NCI-H2029 (cell line): ENCODE results near the gene DEFB114.
"Not testable (repeated sequence)": the region's sequence is repeated elsewhere in the genome, so short reads cannot be mapped to it uniquely, and the experiment has no call there.

ENCODE experiments used
- DNase-seq: peaks from one replicate; lab custom pipeline; 2025; lab: John Stamatoyannopoulos, UW

Gene DEFB114, protein sequence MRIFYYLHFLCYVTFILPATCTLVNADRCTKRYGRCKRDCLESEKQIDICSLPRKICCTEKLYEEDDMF

GRCh38 chr6:49964064-49964463, at the start of gene DEFB114:
Gene DEFB114, minus strand, starts transcription at chr6:49964164. Its CDS starts 59 bp downstream, at chr6:49964105.
- no peak for DNase-seq

DNA sequence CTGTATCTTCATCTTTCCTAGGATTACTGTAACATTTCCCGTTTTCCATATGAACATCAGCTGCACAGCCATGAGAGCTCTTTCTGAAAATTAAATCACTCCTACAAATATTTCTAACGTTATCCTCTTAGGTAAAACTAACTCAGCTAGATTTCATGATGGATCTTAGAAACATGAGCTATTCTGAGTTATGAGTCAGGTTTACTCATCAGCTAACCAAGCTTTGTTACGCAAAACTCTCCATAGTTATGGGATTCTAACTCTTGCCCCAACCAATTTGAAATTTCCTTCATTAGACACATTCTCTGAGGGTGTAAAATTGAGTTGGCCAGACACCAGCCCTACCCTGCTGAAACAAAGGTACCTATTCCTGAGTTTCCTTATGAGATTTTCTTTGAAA, 43.9 kb upstream of the DEFB114 start:
- no peak for DNase-seq

DNA sequence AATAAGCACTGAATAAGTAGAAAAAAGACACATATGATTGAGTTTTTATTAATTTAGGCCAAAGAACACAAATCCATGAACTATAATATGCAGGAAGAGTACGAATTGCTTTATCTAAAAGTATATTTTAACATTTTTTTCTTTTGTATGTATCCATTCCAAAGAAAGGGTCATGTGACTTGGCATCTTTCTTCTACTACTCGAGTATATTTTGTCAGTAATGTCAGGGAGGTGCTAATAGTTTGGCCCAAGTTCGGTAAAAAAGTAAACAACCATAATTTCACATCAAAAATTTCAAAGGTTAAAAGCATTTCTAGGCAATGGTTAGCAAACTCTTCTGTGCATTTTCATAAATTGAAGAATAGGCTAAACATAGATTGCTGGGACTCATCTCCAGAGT, 39.2 kb upstream of the DEFB114 start:
- no peak for DNase-seq

GRCh38 chr6:49995278-49995677, 31.3 kb upstream of the DEFB114 start:
- DNase-seq = no peak

GRCh38 chr6:49988900-49989299, 24.9 kb upstream of the DEFB114 start:
- DNase-seq = no peak

DNA sequence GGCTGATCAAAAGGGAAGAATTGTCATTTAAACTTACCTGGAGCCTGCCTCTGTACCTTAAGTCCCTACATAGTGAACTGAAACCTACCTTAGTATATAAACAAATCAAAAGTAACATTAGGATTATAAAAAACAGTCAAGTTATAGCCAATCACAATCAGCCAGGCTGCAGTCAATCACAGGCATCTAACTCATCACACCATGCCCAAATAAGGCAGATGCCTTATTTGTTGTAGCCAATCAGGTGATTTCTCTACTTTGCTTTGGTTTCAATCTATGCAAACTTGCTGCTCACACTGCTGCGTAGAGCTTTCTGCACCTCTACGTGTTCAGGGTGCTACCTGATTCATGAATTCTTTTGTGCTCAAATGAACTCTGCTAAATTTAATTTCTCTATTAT, 23.8 kb upstream of the DEFB114 start:
- no peak for DNase-seq

DNA sequence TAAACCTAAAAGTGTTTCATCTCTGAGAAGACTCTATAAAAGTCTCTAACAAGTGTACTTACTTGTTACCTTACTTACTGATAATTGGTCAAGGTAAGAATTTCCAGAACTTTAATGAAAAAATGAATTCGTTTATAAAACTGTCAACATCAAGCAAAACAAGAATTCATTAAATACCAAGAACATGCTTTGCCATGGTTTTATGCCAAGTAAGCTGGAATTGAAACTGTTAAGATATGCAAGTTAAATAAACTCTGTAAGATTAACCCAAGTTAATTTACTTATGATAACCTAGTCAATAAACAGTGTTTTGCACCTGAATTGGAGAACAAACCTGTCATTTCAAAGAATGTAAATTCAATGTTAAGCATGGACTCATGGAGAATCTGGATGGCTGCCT, 22.6 kb upstream of the DEFB114 start:
- DNase-seq = no peak

DNA sequence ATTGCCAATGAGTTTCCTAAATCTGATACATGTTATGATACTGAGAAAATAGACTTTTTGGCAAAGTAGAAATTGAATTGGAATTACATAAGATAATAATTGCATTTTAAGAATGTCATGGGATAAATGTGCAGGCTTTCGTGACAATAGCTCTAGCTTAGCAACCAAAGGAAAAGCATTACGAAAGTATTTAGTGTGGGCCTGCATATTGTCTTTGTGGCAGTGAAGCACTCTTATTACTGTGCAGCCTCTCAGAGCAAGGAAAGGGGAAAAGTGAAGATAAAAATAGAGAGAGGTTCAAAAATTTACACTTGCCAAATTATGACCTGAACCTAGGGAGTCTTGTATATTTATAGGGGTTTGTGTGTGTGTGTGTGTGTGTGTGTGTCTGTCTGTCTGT, 18.1 kb upstream of the DEFB114 start:
- no peak for DNase-seq

DNA sequence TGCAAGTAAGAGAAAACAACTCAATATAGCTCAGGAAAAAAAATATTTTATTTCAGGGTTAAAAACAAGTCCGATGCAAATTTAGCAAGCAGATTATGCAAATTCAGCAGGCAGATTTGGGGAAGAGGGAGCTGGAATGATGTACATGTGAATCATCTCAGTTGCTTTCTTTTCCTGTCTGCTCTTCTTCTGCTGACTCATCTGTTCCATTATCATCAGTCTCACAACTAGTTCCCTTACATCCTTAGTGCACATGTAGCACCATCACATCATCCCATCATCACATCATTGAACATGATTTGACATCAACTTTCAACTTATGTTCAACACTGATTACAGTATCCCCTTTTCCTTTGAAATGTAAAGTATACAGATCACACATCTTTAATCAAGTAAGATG, 16.9 kb upstream of the DEFB114 start:
- no peak for DNase-seq

- no peak for DNase-seq
These were observed 15.6 kb upstream of the DEFB114 start for GRCh38 chr6:49979584-49979983.

DNA sequence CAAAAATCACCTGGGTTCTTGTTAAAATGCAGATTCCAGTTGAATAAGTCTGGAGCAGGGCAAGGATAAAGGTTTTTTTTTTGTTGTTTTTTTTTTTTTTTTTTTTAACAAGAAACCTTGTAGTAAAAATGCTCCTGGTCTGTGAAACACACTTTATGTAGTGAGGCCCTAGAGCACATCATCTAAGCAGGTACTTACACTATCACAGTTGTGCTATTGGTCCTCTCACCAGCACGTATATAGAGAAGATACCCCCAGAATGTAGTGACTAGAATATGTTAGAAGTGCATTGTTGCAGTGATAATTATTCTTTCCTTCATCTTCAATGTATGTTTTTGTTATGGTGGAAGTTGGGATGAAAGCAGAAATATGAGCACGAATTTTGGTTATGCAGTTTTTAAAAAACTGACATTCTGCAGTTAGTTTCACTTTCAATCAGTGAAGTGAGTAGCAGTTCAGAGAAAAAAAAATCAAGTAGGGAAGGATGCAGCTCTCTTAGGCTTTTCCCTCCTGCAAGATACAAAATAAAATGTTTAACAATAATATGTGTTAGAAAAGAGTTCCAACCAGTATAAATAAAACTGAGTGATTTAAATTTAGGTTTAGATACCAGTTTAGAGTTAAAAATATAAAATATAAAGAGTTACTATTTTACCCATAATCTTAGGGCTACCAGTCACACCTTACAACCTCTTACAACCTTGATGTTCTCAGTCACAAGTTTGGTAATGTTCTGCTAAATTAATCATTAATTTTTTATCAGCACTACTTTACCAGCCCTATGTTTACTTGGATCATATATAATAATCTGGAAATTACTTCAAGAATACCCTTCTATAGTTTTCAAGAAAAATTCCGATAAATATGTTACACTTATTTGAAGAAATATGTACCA, 14.6 kb upstream of the DEFB114 start:
- no peak for DNase-seq

DNA sequence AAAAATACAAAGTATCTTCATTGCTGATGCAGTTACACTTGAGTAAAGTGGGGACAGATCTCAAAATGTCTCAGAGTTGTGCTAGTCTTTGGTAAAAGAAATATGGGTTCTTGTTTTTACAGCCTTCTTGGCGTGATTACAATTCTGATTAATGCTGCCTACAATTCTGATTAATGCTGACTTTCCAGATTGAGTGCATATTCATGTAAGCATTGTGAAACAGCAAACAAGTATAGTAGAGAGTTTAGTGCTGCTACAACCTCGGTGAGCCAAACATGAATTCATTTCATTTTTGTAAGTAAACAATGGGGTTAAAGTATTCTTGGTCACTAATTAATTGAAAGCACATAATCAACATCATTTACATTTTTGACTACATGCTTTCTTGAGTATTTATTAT, 5.6 kb upstream of the DEFB114 start, which contains the start of gene DEFB113:
Gene DEFB113, minus strand, starts transcription at position 21 of the 400 bp plus-strand sequence. Its CDS starts 0 bp downstream, at position 21.
- DNase-seq = no peak

DNA sequence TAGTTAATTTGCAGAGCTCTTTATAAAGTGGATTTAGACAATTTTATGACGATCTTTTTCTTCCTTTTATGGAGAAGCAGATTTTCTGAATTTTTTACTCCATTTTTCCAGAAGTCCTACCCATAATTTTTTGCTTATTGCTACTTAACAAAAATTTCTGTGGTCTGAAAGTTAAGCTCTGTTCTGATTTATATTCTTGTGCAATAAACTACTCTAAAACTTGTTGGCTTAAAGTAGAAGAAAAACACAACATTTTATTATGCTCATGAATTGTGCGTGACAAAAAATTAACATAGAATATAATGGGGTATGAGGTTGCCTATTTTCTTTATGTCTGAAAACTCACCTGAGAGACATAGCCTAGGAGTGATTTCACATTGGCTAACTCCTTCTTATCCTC, 2.9 kb upstream of the DEFB114 start:
- DNase-seq = no peak

DNA sequence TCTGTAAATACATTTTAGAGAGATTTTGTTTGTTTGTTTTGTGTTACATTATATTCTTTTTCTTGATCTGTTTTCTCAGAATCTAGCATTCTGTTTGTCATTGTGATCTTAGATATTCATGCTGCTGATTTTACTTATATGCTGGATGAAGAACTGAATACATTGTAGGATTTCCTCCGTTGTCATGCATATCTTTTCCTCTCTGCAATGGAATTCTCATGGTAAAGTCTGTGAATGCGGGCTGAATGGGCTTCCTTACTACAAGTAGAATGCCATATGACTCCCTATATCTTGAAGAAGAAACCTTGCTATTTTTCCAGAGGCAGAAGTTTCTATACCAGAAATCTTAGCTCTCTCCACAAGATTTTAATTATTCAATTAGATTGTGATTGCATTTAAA, 2.4 kb upstream of the DEFB114 start:
- no peak for DNase-seq

GRCh38 chr6:49958180-49958579, 5.8 kb downstream of the DEFB114 start:
- no peak for DNase-seq

GRCh38 chr6:49955847-49956246, 8.1 kb downstream of the DEFB114 start:
- DNase-seq = no peak

DNA sequence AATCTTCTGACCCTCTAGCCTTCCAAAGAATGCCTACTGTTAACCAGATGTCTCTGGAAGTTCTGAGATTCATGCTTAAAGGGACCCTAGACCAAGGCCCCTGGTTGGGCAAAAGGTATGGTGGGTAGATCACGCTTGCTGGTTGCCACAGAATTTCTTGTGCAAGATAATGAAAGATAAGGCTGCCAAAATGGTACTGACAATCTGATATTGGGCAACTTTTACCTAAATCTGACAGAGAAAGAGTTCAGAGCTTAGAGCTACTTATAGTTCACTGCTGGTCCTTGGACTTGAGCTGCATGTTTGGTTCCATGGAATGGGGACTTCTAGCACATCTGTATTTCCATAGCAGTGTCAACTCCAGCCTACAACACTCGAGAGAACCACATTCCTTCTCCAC, 12.0 kb downstream of the DEFB114 start:
- DNase-seq = no peak

GRCh38 chr6:49950415-49950751, 13.6 kb downstream of the DEFB114 start:
- DNase-seq = no peak

DNA sequence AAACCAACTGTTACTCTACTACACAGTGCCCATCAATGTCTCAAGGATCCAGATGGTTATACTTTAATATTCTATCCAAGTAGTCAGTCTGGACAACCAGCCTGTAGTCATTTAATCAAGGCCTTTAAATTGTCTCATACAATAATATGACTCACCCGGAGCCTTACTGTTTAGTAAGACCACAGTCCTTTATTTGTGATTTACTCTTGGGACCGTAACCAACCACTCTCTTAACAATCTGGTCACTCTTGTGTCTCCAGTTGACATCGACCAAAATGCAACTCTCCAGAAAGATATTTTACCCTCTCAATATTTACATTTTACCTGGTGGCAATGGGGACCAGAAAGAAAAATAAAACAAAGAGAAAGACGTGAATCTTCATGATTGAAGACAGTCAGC, 14.9 kb downstream of the DEFB114 start:
- DNase-seq = no peak

GRCh38 chr6:49946835-49947234, 17.1 kb downstream of the DEFB114 start:
- DNase-seq = no peak

DNA sequence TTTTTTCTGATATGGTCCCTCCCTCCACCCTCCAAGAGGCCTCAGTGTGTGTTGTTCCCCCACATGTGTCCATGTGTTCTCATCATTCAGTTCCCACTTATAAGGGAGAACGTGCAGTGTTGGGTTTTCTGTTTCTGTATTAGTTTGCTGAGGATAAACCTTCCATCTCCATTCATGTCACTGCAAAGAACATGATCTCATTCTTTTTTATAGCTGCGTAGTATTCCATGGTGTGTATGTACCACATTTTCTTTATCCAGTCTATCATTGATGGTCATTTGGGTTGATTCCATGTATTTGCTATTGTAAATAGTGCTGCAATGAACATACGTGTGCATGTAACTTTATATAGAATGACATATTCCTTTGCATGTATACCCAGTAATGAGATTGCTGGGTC, 19.9 kb downstream of the DEFB114 start:
- DNase-seq = not testable (repeated sequence)

DNA sequence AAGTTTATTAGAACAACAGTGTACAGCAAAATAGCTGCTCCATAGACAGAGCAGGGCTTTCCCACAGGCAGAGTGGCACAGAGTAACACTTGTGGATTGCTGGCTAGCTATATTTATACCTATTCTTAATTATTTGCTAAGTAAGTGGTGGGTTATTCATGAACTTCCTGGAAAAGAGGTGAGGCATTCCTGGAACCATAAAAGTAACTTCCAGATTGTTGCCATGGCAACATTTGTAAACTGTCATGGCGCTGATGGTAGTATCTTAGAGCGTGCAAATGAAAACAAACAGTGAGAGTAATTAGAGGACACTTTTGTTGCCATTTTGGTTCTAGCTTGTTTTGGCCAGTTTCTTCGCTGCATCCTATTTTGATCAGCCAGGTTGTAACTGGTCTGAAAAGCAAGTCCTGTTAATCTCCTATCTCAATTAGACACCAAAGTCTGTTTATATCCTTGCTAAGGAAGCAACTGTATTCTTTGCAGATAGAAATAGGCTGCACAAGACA, 23.9 kb downstream of the DEFB114 start:
- DNase-seq = peak; percentile 29

GRCh38 chr6:49937811-49938210, 26.2 kb downstream of the DEFB114 start:
- DNase-seq = no peak

- no peak for DNase-seq
These were observed 26.9 kb downstream of the DEFB114 start for GRCh38 chr6:49937017-49937416.
